Mesenchymal stem cell (in vitro differentiated cells and primary cell): ENCODE results near the gene TRPV2.
A peak's percentile ranks its signal among the peaks of the same experiment; 100 is the strongest.

Experiments used
- DNase-seq: peaks from one replicate; pipeline ENCODE4 v3.0.0-alpha.2; 2013
- H2AFZ ChIP-seq: one replicate; pipeline ENCODE4 v1.6.1; 2013; ENCODE audit warnings: low read depth, mild to moderate bottlenecking, control low read depth, inconsistent platforms, low read length, moderate library complexity
- H2AK5ac ChIP-seq: 2 replicates; pipeline ENCODE4 v1.6.1; 2013; ENCODE audit warnings: low read length, moderate library complexity, mild to moderate bottlenecking, inconsistent platforms; ENCODE audit not compliant: severe bottlenecking
- H2BK120ac ChIP-seq: one replicate; pipeline ENCODE4 v1.6.1; 2013; ENCODE audit warnings: low read depth, mild to moderate bottlenecking, inconsistent platforms, low read length, moderate library complexity
- H2BK12ac ChIP-seq, 2 experiments: one replicate each; pipeline ENCODE4 v1.6.1; 2013; ENCODE audit warnings: inconsistent platforms in 2 of 2, low read length in 2 of 2, mild to moderate bottlenecking in 2 of 2, moderate library complexity in 2 of 2, control low read depth in 1 of 2
- H2BK15ac ChIP-seq: one replicate; pipeline ENCODE4 v1.6.1; 2013; ENCODE audit warnings: mild to moderate bottlenecking, low read depth, inconsistent platforms; ENCODE audit not compliant: poor library complexity, severe bottlenecking
- H2BK5ac ChIP-seq: 2 replicates; pipeline ENCODE4 v1.6.1; 2013; ENCODE audit warnings: low read depth, mild to moderate bottlenecking, low read length, control low read depth, inconsistent platforms; ENCODE audit not compliant: poor library complexity, severe bottlenecking
- H3K14ac ChIP-seq, 2 experiments: one replicate each; pipeline ENCODE4 v1.6.1; 2013; ENCODE audit warnings: inconsistent platforms in 2 of 2, low read length in 2 of 2, control low read depth in 1 of 2, mild to moderate bottlenecking in 1 of 2, moderate library complexity in 1 of 2
- H3K18ac ChIP-seq, 2 experiments: one replicate each; pipeline ENCODE4 v1.6.1; 2013; ENCODE audit warnings: inconsistent platforms in 2 of 2, low read length in 2 of 2, control low read depth in 1 of 2, low read depth in 1 of 2, mild to moderate bottlenecking in 1 of 2
- H3K23ac ChIP-seq, 2 experiments: one replicate each; pipeline ENCODE4 v1.6.1; 2013; ENCODE audit warnings: inconsistent platforms in 2 of 2, low read length in 2 of 2, mild to moderate bottlenecking in 2 of 2, moderate library complexity in 2 of 2, control low read depth in 1 of 2
- H3K27ac ChIP-seq: 2 replicates; pipeline ENCODE4 v1.5.1; 2013; ENCODE audit warnings: mild to moderate bottlenecking, moderate library complexity, low read length, control low read depth, inconsistent platforms; ENCODE audit not compliant: poor library complexity, severe bottlenecking
- H3K27me3 ChIP-seq, 2 experiments: 2 replicates each; pipeline versions ENCODE4 v1.6.1 to v1.7.0; 2013; ENCODE audit warnings: low read length in 2 of 2, mild to moderate bottlenecking in 2 of 2, moderate library complexity in 2 of 2, control low read depth in 1 of 2, inconsistent platforms in 1 of 2; ENCODE audit not compliant: control insufficient read depth in 1 of 2, insufficient read depth in 1 of 2
- H3K36me3 ChIP-seq, 2 experiments: 2 replicates each; pipeline versions ENCODE4 v1.6.1 to v1.7.0; 2013; ENCODE audit warnings: low read length in 2 of 2, control low read depth in 1 of 2, inconsistent platforms in 1 of 2, low read depth in 1 of 2, mild to moderate bottlenecking in 1 of 2; ENCODE audit not compliant: insufficient read depth in 2 of 2, control insufficient read depth in 1 of 2
- H3K4ac ChIP-seq, 2 experiments: one replicate each; pipeline ENCODE4 v1.6.1; 2013; ENCODE audit warnings: inconsistent platforms in 2 of 2, low read length in 2 of 2, mild to moderate bottlenecking in 2 of 2, moderate library complexity in 2 of 2, control low read depth in 1 of 2, low read depth in 1 of 2
- H3K4me1 ChIP-seq: 2 replicates; pipeline ENCODE4 v1.6.1; 2013; ENCODE audit warnings: low read depth, low read length, control low read depth; ENCODE audit not compliant: control insufficient read depth, insufficient read depth
- H3K4me2 ChIP-seq: 2 replicates; pipeline ENCODE4 v1.6.1; 2013; ENCODE audit warnings: low read length, mild to moderate bottlenecking, inconsistent platforms; ENCODE audit not compliant: poor library complexity, severe bottlenecking
- H3K4me3 ChIP-seq, 2 experiments: 2 replicates each; pipeline versions ENCODE4 v1.5.1 to v1.7.0; 2013; ENCODE audit warnings: low read length in 2 of 2, mild to moderate bottlenecking in 2 of 2, control low read depth in 1 of 2, low read depth in 1 of 2; ENCODE audit not compliant: insufficient read depth in 1 of 2
- H3K79me1 ChIP-seq: replicated peaks from 2 replicates; pipeline ENCODE4 v1.6.1; 2013; ENCODE audit warnings: mild to moderate bottlenecking, control low read depth, low read length, inconsistent platforms; ENCODE audit not compliant: poor library complexity, severe bottlenecking
- H3K9ac ChIP-seq: 2 replicates; pipeline ENCODE4 v1.7.0; 2013; ENCODE audit warnings: mild to moderate bottlenecking, low read length, moderate library complexity
- H3K9me3 ChIP-seq: 2 replicates; pipeline ENCODE4 v1.7.0; 2013; ENCODE audit warnings: mild to moderate bottlenecking, low read length; ENCODE audit not compliant: control insufficient read depth
- H4K8ac ChIP-seq: one replicate; pipeline ENCODE4 v1.6.1; 2013; ENCODE audit warnings: inconsistent platforms, mild to moderate bottlenecking, low read length, moderate library complexity
- H4K91ac ChIP-seq: one replicate; pipeline ENCODE4 v1.6.1; 2013; ENCODE audit warnings: mild to moderate bottlenecking, low read length, inconsistent platforms
- WGBS: methylation state at CpG from one replicate; pipeline ENCODE4 v1.1.7; 2013; ENCODE audit warnings: mixed read lengths; 5-methylcytosine and 5-hydroxymethylcytosine counted together

Gene TRPV2

GRCh38 chr17:16435925-16436886, 20.8 kb downstream of the TRPV2 start:
- H2BK12ac ChIP-seq = peak overlapping the region in 1 of 2 experiments; percentile 42
- peaks cover 9% of the 10 kb centered on the region for H3K4me1 ChIP-seq
- H3K36me3 ChIP-seq = peaks cover 7 to 47% of the 10 kb centered on the region in 2 experiments
- peak overlapping the region in 1 of 2 experiments; percentile 46 for H3K18ac ChIP-seq
- H3K14ac ChIP-seq = no peak overlapping the region
- H2BK120ac ChIP-seq = no peak overlapping the region
- no peaks in the 10 kb centered on the region for H3K79me1 ChIP-seq
- H2BK5ac ChIP-seq = no peak overlapping the region
- peak overlapping the region; percentile 65 for H4K8ac ChIP-seq
- WGBS = 79% methylated on average over 14 of the region's 14 CpGs
- H3K4me3 ChIP-seq = no peak overlapping the region
- H3K4ac ChIP-seq = no peak overlapping the region
- no peak overlapping the region for H2AFZ ChIP-seq
- H3K27me3 ChIP-seq = no peaks in the 10 kb centered on the region
- H3K9me3 ChIP-seq = no peaks in the 10 kb centered on the region
- no peak overlapping the region for H2AK5ac ChIP-seq
- no peak overlapping the region for H2BK15ac ChIP-seq
- peak overlapping the region in 1 of 2 experiments; percentile 11 for H3K23ac ChIP-seq
- H3K27ac ChIP-seq = no peak overlapping the region
- H3K9ac ChIP-seq = peak overlapping the region; percentile 3
- no peak for DNase-seq
- H4K91ac ChIP-seq = no peak overlapping the region
- H3K4me2 ChIP-seq = no peak overlapping the region

- Histone ChIP-seq H3K79me1 (no peaks in the 10 kb centered on the region), H2BK15ac (no peak overlapping the region), H3K27me3 (no peaks in the 10 kb centered on the region), H3K9me3 (no peaks in the 10 kb centered on the region), H3K27ac (no peak overlapping the region), H2AK5ac (no peak overlapping the region), H2BK12ac (no peak overlapping the region), H3K4ac (no peak overlapping the region), H2BK5ac (no peak overlapping the region), H3K23ac (no peak overlapping the region), H4K91ac (peak overlapping the region; percentile 53), H3K14ac (no peak overlapping the region), H2BK120ac (no peak overlapping the region), H3K9ac (peak overlapping the region; percentile 3), H2AFZ (no peak overlapping the region), H3K4me3 (no peak overlapping the region), H4K8ac (peak overlapping the region; percentile 69), H3K36me3 (peaks cover 12 to 48% of the 10 kb centered on the region in 2 experiments), H3K18ac (no peak overlapping the region), H3K4me2 (no peak overlapping the region), H3K4me1 (peaks cover 13% of the 10 kb centered on the region)
- WGBS = 81% methylated on average over 2 of the region's 2 CpGs
- no peak for DNase-seq
Observed at GRCh38 chr17:16437083-16437482, 21.7 kb downstream of the TRPV2 start.

GRCh38 chr17:16438173-16438556, 22.8 kb downstream of the TRPV2 start:
- H3K9ac ChIP-seq = peak overlapping the region; percentile 84
- H2BK15ac ChIP-seq = no peak overlapping the region
- peak overlapping the region; percentile 81 to 85 for H3K4ac ChIP-seq
- H3K4me1 ChIP-seq = peaks cover 17% of the 10 kb centered on the region
- peak overlapping the region in 1 of 2 experiments; percentile 20 for H3K23ac ChIP-seq
- 36% methylated on average over 8 of the region's 8 CpGs for WGBS
- peaks cover 2% of the 10 kb centered on the region for H3K79me1 ChIP-seq
- no peak overlapping the region for H2AFZ ChIP-seq
- peak overlapping the region; percentile 69 for H3K27ac ChIP-seq
- peak overlapping the region; percentile 80 to 84 for H2BK12ac ChIP-seq
- peak overlapping the region; percentile 88 for H2AK5ac ChIP-seq
- peak overlapping the region; percentile 49 for H3K4me2 ChIP-seq
- H2BK5ac ChIP-seq = peak overlapping the region; percentile 45
- no peaks in the 10 kb centered on the region for H3K27me3 ChIP-seq
- H3K36me3 ChIP-seq = peaks cover 21 to 51% of the 10 kb centered on the region in 2 experiments
- no peak for DNase-seq
- H2BK120ac ChIP-seq = peak overlapping the region; percentile 55
- peak overlapping the region; percentile 98 for H4K8ac ChIP-seq
- peak overlapping the region in 1 of 2 experiments; percentile 89 for H3K14ac ChIP-seq
- no peaks in the 10 kb centered on the region for H3K9me3 ChIP-seq
- peak overlapping the region in 1 of 2 experiments; percentile 74 for H3K4me3 ChIP-seq
- peak overlapping the region; percentile 97 for H4K91ac ChIP-seq
- H3K18ac ChIP-seq = peak overlapping the region; percentile 95 to 96
